Embryonic facial prominence (tissue), 1 donor: ENCODE data around the gene TMED5.
"Not testable (repeated sequence)": the region's sequence is repeated elsewhere in the genome, so short reads cannot be mapped to it uniquely, and the experiment has no call there.

ENCODE experiments used
- DNase-seq: peaks from one replicate; pipeline ENCODE4 v3.0.0-alpha.2; 2016; ENCODE audit errors: extremely low spot score

The TMED5 gene

GRCh38 chr1:93179886-93180722 is at the start of gene TMED5:
TMED5 (minus strand) TSS chr1:93180413; CDS start chr1:93180242, 171 bp downstream.
- peak; percentile 96 for DNase-seq

GRCh38 chr1:93223023-93223675 is 42.9 kb upstream of the TMED5 start:
- no peak for DNase-seq

- no peak for DNase-seq
These were observed 41.7 kb upstream of the TMED5 start for GRCh38 chr1:93221913-93222312.

- not testable (repeated sequence) for DNase-seq
These were observed 40.5 kb upstream of the TMED5 start for GRCh38 chr1:93220716-93221115.

GRCh38 chr1:93219443-93219842 is 39.2 kb upstream of the TMED5 start:
- no peak for DNase-seq

GRCh38 chr1:93215322-93215721 is 35.1 kb upstream of the TMED5 start:
- no peak for DNase-seq

GRCh38 chr1:93207211-93207610 is 27.0 kb upstream of the TMED5 start:
- no peak for DNase-seq

GRCh38 chr1:93206567-93206954 is 26.3 kb upstream of the TMED5 start:
- no peak for DNase-seq

GRCh38 chr1:93205892-93206566 is 25.8 kb upstream of the TMED5 start:
- no peak for DNase-seq

- DNase-seq, result no peak
These were observed 20.5 kb upstream of the TMED5 start for GRCh38 chr1:93200714-93201113.

- DNase-seq, result no peak
These were observed 19.9 kb upstream of the TMED5 start for GRCh38 chr1:93200086-93200620.

- DNase-seq, result no peak
These were observed 18.9 kb upstream of the TMED5 start for GRCh38 chr1:93199150-93199549.

GRCh38 chr1:93196591-93196990 is 16.4 kb upstream of the TMED5 start:
- DNase-seq, result no peak

GRCh38 chr1:93194231-93194990 is 14.2 kb upstream of the TMED5 start:
- no peak for DNase-seq

GRCh38 chr1:93190432-93190831 is 10.2 kb upstream of the TMED5 start:
- no peak for DNase-seq

- DNase-seq, result no peak
These were observed 6.5 kb upstream of the TMED5 start for GRCh38 chr1:93186667-93187066.

- no peak for DNase-seq
These were observed 755 bp upstream of the TMED5 start, which contains the start of gene CCDC18 for GRCh38 chr1:93180723-93181613. CCDC18 (plus strand) TSS chr1:93180724; CDS start chr1:93183362, 2,638 bp downstream.

- no peak for DNase-seq
These were observed 1.8 kb downstream of the TMED5 start for GRCh38 chr1:93178418-93178817.

- no peak for DNase-seq
These were observed 2.2 kb downstream of the TMED5 start for GRCh38 chr1:93177991-93178390.

- DNase-seq, result not testable (repeated sequence)
These were observed 5.6 kb downstream of the TMED5 start for GRCh38 chr1:93174638-93175037.
